CD4-positive, alpha-beta T cell treated with Interleukin-4 for 4 hours (primary cell): Measurements from ENCODE around the gene TBATA.

ENCODE experiments used
- DNase-seq: peaks from one replicate; pipeline ENCODE4 v3.0.0-alpha.2; 2020

TBATA gene

DNA sequence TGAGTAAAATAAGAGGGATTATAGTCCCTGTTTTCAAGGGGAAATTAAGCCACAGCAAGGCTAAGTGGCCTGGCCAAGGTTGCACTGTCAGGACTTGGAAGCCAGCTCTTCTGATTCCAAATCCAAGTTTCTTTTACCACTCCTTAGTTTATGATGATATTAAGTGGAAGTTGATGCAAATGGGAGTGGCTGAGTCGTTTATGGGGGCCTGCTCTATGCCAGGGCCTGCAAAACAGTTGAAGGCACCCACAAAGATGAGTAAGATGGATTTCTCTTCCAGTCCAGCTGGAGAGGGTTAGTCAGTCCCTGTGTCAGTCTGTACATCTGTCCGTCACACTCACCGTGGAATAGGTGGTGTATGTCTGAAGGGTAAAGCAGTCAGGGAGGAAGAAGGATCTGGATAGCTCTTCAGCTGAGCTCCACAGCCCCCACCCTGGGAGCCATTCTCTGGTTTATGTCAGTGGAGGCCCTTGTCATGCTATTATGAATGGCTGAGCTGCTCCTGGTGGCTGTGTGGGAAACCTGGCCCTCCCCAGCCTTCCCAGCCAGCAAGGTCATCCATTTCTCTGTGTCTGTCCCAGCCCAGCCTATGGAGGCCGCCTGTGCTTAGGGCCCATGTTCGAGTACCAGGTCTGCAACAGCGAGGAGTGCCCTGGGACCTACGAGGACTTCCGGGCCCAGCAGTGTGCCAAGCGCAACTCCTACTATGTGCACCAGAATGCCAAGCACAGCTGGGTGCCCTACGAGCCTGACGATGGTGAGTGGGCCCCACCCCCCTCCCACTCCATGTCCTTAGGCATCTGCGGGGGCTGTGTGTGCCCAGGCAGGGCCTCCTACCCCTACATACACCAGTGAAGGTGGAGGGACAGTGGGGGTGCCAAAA, 44.5 kb downstream of the TBATA start:
- no peak for DNase-seq

DNA sequence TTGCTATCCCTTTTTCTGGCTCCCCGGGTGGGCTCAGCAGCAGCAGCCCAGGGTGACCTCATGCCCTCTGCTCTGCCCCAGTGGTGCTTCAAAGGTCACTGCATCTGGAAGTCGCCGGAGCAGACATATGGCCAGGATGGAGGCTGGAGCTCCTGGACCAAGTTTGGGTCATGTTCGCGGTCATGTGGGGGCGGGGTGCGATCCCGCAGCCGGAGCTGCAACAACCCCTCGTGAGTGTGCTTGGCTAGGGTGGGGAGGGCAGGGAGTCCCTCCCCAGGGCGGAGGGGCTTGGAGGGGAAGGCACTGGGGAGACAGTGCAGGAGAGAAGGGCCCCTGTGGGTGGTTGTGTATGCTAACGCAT, 46.4 kb downstream of the TBATA start:
- DNase-seq, result no peak

DNA sequence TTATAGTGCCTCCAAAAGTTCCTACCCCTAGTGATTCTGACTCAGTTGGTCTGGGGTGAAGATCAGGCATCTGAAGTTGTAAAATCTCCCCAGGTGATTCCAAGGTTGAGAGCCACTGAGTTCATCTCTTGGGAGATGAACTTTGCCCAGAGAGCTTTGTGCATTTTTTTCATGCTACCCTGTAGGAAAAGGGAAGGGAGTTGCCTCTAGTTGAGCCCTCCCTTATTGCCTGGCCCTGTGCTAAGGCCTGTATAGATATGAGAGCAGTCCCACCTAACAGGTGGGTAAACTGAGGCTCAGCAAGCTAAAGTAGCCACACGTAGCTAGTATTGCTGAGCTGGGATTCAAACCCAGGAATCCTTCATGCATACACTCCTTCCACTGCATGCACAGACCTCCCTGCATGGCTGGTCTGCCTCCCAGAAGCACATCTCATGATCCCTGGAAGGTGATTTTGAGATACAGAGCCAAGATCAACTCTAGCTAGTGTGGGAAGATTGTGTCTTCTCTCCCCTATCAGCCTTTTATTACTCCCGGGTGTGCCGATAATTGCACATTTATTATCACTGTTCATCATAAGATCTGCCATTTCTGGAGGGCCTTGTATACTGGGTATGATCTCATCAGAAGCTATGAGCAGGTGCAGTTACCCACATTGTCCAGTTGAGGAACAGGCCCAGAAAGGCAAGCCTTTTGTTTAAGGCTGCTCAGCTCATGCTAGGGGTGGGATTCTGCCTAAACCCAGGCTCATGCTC, 47.0 kb downstream of the TBATA start:
- DNase-seq, result no peak

DNA sequence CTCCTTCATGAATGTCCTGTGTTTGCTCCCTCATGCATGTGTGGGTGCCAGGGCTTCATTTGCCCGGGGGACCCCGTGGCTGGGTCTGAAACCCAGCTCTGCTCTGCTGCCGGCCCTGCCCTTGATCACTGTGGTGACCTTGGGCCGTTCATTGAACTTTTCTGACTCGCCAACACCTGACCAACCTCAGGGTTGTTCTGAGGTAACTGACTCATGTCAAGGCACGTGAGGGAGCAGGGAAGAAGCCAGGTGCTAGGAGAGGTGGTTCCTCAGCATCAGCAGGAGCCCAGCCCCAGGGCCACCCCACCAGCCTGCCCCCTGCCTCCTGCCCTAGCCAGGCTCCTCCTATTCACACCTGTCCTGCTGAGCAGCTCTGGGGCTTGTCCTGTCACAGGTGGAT, 47.9 kb downstream of the TBATA start:
- DNase-seq, result no peak

DNA sequence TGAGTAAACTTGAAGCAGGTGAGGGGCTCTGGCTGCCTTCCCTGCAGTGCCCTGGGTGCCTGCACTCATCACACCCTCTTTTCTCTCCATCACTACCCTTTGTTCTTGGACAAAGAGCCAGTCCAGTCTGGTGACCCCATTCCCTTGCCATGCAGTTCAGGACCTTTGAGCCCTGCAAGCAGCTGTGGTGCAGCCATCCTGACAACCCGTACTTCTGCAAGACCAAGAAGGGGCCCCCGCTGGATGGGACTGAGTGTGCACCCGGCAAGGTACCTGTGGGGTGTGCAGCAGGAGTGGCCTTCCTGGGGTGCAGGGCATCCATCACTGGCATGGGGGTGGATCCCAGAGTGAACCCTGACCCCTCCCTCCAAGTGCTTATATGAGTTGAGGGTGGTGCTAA, 48.7 kb downstream of the TBATA start:
- no peak for DNase-seq

DNA sequence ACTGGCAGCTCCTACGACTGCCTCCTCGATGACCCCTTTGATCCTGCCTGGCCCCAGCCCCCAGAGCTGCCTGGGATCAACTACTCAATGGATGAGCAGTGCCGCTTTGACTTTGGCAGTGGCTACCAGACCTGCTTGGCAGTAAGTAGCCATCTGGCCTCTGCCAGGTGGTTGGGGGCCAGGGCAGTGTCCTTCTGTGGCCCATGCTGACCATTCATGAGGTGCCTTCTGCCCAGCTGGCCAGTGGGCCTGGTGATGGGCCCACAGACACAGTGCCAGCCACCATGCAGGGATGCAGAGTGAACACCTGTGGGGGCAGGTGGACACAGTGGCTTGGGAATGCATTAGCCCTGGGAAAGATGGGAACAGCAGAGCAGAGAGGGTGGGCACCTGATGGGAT, 50.0 kb downstream of the TBATA start:
- DNase-seq, result no peak

DNA sequence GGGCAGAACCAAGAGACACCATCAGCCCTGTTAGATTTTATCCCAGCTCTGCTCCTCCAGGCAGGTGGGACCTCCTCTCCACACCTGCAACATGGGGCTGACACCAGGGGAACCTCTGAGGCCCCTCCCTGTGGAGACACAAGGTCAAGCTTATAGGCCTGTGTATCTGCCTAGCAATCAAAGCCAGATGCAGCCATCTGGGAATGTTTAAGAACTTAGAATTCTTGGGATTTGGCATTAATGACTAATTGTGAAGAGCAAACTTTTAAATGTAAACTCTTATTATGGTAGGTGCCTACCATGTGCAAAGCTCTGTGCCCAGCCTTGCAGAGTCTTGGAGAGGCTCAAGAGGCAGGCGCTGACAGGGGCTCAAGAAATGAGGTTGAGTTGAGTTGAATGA, 52.1 kb downstream of the TBATA start:
- DNase-seq, result no peak

DNA sequence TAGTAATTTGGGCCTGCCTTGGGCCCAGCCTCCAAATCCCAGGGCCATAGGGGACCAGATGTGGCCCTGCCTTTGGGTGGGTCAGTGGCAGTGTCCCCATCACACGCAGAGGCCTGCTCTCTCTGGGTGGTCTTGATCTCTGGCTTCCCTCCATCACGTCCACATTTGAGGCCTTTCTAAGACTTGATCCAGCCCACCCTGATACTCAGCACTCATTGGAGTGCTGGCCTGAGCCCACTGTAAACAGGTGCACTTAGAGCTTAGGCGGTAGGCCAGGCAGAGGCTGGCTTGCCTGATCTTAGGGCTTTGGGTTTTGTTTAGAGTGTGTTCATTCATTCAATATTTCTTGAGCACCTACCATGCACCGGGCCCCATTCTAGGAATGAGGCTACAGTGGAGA, 52.6 kb downstream of the TBATA start:
- no peak for DNase-seq

DNA sequence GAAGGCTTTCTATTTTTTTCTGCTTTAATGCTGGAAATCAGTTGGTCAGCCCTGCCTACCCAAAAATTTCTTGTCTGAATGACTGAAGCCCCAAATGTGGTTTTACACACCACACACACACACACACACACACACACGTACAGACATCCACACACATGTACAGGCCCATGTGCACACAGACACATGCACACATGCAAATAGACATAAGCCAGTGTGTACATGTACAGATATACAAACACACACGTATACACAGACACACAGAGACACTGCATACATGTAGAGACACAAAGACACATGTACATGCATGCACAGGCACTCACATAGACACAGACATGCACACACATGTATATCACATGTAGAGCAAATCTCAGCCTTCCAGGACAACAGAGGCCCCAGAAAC, 54.2 kb downstream of the TBATA start:
- no peak for DNase-seq

DNA sequence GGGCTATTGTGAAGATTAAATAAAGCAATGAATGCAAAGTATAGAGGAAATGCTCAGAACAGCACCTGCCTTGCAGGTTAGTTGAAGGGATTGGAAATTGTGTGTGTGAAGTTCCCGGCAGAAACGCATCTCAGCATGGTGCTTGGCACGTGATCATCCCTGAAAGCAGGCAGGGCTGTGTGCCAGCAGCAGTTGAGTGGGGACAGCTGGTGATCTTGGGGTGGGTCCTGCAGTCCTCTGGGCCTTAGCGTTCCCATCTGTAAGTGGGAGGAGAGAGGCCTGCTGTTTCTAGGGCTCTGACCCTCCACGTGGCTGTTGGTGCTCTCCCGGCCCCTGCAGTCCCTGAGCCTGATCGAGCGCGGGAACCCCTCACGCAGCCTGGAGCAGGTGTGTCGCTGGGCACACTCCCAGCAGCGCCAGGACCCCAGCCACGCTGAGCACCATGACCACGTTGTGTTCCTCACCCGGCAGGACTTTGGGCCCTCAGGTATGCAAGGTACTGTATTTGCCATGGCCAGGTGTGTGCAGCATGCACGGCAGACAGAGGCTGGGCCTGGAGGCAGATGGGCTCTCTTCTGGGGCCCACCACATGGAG, 55.3 kb downstream of the TBATA start:
- DNase-seq, result no peak

DNA sequence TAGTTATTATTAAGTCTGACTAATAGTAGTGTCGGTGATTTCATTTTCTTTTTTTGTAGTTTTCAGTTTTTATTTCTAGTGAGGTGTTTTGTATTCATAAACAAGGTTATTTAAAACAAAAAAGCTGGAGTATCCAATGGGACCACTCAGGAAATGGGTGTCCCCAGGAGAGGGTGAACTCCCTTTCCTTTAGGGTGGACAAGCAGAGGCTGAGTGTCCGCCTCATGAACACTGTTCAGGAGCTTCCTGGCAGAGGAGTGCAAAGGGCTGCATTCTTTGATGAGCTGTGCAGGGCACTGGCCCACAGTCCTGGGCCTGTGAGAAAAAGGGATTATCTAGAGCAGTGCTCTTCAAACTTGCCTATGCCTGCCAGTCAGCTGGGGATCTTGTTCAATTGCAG, 56.8 kb downstream of the TBATA start:
- DNase-seq, result no peak

DNA sequence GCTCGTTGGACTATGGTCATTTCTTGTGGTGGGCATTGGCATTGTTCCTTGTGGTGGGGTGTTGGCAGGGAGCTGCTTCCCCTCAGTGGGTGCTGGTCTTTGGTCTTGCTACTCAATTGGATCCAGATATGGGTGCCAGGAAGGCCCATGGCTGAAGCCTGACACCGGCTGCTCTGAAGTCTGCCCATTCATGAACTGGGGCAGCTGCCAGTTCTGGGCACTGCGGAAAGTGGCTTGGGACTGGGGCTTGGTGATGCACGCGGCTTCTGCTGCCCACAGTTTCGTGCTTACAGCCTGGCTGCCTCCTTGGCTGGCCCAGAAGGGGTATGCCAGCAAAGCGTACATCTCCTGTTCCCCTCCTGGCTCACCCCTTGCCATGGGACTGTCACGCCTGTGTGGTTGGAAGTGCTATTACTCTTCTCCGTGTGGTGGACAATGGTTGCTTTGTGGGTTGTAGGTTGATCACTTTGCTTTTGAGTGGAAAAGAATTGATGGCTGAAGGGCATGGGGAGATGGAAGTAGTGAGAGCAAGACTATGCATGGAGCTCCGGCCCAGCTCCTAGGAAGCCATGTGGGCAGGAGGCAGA, 58.2 kb downstream of the TBATA start:
- no peak for DNase-seq

DNA sequence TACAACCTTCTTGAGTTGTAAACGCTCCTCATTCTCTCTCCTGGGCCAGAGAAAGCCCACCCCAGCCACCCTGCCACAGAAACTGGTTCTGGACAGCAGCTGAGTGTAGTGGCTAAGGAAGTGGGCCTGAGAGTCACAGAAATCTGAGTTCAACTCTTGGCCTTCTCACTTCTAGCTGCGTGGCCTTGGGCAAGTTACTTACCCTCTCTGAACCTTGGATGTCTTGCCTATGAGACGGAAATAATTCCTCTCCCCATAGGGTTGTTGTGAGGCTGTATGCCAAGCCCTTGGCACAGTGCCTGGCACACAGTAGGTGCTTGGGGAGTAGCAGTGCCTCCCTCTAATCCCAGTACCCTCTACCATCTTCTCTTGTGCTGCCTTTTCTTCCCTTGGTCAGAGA, 61.4 kb downstream of the TBATA start:
- no peak for DNase-seq

DNA sequence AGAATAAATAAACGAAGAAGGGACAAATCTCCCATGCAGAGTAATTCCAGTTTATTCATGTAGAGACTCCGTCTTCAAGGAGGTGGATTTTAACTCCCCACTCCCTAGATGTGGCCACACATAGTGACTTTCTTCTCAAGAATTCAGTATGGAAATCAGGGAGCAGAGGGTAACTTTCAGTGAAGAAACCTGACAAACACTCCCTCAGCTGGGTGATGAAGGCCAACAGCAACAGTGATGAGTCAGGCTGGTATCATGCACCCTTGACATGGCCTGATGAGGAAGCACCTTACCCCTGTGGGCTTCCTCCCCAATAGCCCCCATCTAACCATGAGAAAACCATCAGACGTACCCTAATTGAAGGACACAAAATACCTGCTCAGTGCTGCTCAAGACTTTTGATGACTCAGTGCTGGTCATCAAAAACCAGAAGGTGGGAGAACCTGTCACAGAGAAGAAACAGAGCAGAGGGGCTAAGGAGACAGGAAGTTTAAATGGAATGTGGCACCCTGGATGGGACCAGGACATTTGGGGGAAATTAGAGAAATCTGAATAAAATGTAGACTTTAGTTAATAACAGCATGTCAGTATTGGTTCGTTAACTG, 62.3 kb downstream of the TBATA start:
- no peak for DNase-seq
